Mammary epithelial cell (primary cell): ENCODE measurements around the gene ZMYM1.

Experiments
- CTCF ChIP-seq, 2 donors: IDR thresholded peaks in 1 of 2; conservative IDR thresholded peaks in 1 of 2; 2 replicates each; pipeline ENCODE4 v1.5.1; 2011 to 2012; ENCODE audit warnings: inconsistent platforms in 2 of 2, low read length in 2 of 2, mild to moderate bottlenecking in 2 of 2, control low read depth in 1 of 2, low read depth in 1 of 2; ENCODE audit not compliant: insufficient read depth in 1 of 2; ENCODE audit errors: extremely low read depth in 1 of 2
- EZH2 ChIP-seq: IDR thresholded peaks from 2 replicates; pipeline ENCODE4 v1.6.1; 2012; ENCODE audit warnings: low read length, inconsistent platforms, borderline replicate concordance

DNA sequence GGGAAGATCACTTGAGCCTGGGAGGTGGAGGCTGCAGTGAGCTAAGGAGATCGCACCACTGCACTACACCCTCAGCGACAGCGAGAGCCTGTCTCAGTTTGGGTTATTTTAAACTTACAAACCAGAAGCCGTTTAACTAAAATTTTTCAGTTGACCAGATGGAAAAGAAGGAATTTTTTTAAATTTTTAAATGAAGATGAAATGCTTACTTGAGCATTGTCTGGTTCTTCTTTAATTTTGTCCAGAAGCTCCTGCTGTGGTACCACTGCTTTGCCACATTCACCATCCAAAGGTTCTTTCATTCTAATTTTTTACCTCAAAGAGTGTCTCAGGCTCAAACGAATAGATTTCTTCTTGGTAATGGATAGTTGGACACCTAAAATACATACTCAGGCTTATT is 48.8 kb upstream of the ZMYM1 start:
- TF ChIP-seq CTCF (conservative IDR thresholded peaks at IDR 0.05 in 1 of 2, IDR thresholded peaks at IDR 0.05 in 1 of 2; ENCODE audit: extremely low read depth in 1 of 2, insufficient read depth in 1 of 2, low read depth in 1 of 2, low read length in 2 of 2): no peak
- no peak for TF ChIP-seq EZH2
